Pancreas (tissue), 10 donors: ENCODE measurements around the gene SLC48A1. TPM values are rescaled to one million over a fixed set of nuclear protein-coding genes. Genes with fewer than 3 reads are reported as not detected.

Experiments
- ATAC-seq, 4 donors: fragments of 200-7000 bp; cut with Tn5 transposase; one replicate each; pipeline versions ENCODE4 v1.8.0 to v1.9.1; 2020; ENCODE audit warnings: mild to moderate bottlenecking in 4 of 4, moderate library complexity in 4 of 4
- DNase-seq, 6 donors: peaks; one replicate each; pipeline ENCODE4 v3.0.0-alpha.2; 2020
- FAIRE-seq: peaks from 2 replicates; lab custom pipeline; 2012; peaks lifted over from hg19 to GRCh38; lab: Jason Lieb, UNC
- H3K27ac ChIP-seq, 4 donors: fragments of 200-600 bp; sonication (generic); 1 replicate in 3 of 4; 2 replicates in 1 of 4; pipeline versions ENCODE4 v1.5.0 to v1.8.0; 2020
- H3K27me3 ChIP-seq, 4 donors: fragments of 200-600 bp; one replicate each; pipeline ENCODE4 v1.8.0; 2021
- H3K36me3 ChIP-seq, 3 donors: fragments of 200-600 bp; sonication (generic) in 1 of 3; one replicate each; pipeline versions ENCODE4 v1.5.0 to v1.8.0; 2020 to 2021
- H3K4me1 ChIP-seq, 3 donors: fragments of 200-600 bp; one replicate each; pipeline ENCODE4 v1.8.0; 2021
- H3K4me3 ChIP-seq, 4 donors: fragments of 200-600 bp; sonication (generic) in 2 of 4; one replicate each; pipeline versions ENCODE4 v1.5.0 to v1.8.0; 2020 to 2021
- H3K9me3 ChIP-seq, 4 donors: fragments of 200-600 bp; one replicate each; pipeline ENCODE4 v1.8.0; 2021
- WGBS, 2 donors: extraction: QIAGEN DNeasy Blood & Tissue Kit; methylation state at CpG; one replicate each; pipeline ENCODE4 v1.1.7; 2013; 5-methylcytosine and 5-hydroxymethylcytosine counted together
- intact Hi-C, 3 donors: fragments of 100-400 bp; cut with DNase I; formaldehyde crosslinking; loops; one replicate each; pipeline versions ENCODE4 v1.11.1 to v1.14.2; 2022
- polyA plus RNA-seq, 2 donors: library from polyadenylated mRNA; stranded (reverse); fragments of 200-250 nt; gene quantifications; one replicate each; pipeline ENCODE4 v1.2.3, GENCODE V29; 2013
- total RNA-seq, 6 donors: library from RNA; stranded (reverse); fragmentation: NEBNext Ultra II Directional in 4 of 6; extraction: Animal tissue kit (Norgen Biotek cat#: 25700) in 4 of 6; gene quantifications; one replicate each; pipeline versions ENCODE4 v1.2.1 to v1.2.4, GENCODE V29; 2021 to 2023
- TF ChIP-seq, protein P1 (sequence below), 4 donors: fragments of 200-600 bp; sonication (generic) in 3 of 4; IDR thresholded peaks; one replicate each; pipeline versions ENCODE4 v1.5.0 to v1.8.0; 2021; ENCODE audit warnings: antibody characterized with exemption in 4 of 4
- donor health status: healthy with polysubstance abuse.
- donor health status: DM: no; HTN: no; CAD: no; lungs with moderate emphysema.
- donor health status: DM: no; HTN: no; CAD: no.
- donor health status: control.
- donor health status: control.
- donor health status: Bipolar disorder and iron deficiency.
- donor health status: DM: yes; HTN: yes; CAD: no.
- donor health status: DM: no; HTN: no; CAD: no.
- donor health status: DM: no; HTN: no; CAD: no.
- donor health status: DM: yes; HTN: yes; CAD: no.

SLC48A1 gene
- total and polyA plus RNA-seq, 8 donors: 12.2 to 17.2 (median 13.8) TPM

DNA sequence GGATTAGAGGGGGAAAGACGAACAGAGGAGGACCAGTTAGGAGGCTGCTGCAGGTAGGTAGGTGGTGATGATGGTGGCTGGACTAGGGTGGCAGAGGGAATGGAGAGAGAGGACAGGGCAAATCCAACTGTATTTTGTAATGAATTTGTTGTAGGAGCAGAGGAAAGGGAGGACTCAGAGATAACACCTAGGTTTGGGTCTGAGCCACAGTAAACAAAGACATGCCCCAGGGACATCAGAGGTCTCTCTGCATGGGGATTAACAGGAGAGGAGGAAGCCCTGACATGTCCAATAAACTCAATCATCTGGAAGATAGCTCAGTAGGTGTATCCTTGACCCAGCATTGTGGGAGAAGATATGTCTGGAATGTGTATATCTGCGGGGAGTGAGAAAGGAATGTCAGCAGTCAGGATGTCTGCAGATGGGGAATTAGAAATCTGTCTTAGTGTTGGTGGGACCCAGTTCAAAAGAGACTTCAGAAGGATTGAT, 4.7 kb upstream of the SLC48A1 start:
- H3K36me3 ChIP-seq: no peaks in the 10 kb centered on the region
- H3K9me3 ChIP-seq: no peaks in the 10 kb centered on the region
- TF ChIP-seq, protein P1, sequence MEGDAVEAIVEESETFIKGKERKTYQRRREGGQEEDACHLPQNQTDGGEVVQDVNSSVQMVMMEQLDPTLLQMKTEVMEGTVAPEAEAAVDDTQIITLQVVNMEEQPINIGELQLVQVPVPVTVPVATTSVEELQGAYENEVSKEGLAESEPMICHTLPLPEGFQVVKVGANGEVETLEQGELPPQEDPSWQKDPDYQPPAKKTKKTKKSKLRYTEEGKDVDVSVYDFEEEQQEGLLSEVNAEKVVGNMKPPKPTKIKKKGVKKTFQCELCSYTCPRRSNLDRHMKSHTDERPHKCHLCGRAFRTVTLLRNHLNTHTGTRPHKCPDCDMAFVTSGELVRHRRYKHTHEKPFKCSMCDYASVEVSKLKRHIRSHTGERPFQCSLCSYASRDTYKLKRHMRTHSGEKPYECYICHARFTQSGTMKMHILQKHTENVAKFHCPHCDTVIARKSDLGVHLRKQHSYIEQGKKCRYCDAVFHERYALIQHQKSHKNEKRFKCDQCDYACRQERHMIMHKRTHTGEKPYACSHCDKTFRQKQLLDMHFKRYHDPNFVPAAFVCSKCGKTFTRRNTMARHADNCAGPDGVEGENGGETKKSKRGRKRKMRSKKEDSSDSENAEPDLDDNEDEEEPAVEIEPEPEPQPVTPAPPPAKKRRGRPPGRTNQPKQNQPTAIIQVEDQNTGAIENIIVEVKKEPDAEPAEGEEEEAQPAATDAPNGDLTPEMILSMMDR (IDR thresholded peaks at IDR 0.05): no peak
- intact Hi-C loops: no loop called here
- peaks cover 0 to 4% (median 0%) of the 10 kb centered on the region in 3 donors for H3K4me1 ChIP-seq
- ATAC-seq: no peak
- no peak for DNase-seq
- no peak for FAIRE-seq
- no peak overlapping the region for H3K27ac ChIP-seq
- 36% methylated on average over 2 of the region's 2 CpGs for WGBS, 2 donors
- H3K27me3 ChIP-seq: no peaks in the 10 kb centered on the region
- no peak overlapping the region for H3K4me3 ChIP-seq

DNA sequence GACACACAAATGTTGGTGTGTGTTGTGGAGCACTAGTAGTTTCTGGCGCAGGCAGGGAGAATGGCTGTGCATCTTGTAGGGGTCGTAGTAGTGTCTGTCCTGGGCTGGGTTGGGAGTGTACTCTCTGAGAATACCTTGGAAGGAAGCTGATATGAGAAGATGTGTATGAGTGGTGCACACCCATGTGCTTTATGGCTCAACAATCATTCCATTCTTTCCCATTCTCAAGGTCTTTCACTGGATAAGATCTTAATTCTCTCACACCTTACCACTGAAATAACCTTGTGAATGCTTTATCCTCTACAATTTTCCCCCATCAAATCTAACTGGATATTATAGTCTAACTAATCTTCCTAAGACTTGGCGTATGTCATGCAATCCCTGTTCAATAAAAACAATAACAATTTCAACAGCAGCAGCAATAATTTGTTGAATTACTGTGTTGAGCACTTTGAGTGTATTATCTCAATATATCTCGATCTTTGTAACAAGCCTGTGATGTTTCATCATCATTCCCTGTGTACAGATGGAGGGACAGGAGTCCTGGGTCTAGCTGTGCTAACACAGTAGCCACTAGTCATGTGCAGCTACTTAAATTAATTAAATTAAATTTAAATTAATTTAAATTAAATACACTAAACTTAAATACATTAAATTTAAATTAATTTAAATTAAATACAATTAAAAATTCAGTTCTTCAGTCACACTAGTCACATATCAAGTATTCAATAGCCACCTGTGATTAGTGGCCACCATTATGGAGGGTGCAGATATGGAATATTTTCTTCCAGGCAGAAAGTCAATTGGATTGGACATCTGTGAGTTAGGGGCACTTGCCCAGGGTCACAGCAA, 3.6 kb upstream of the SLC48A1 start:
- WGBS, 2 donors: 72 to 81% methylated on average over 4 of the region's 4 CpGs
- Histone ChIP-seq H3K36me3 (no peaks in the 10 kb centered on the region), H3K27me3 (no peaks in the 10 kb centered on the region), H3K4me1 (peaks cover 0 to 11% (median 0%) of the 10 kb centered on the region in 3 donors), H3K4me3 (no peak overlapping the region), H3K9me3 (no peaks in the 10 kb centered on the region), H3K27ac (no peak overlapping the region)
- intact Hi-C loops: loop anchor here in 1 of 3 donors (10.0 kb wide), 1 partner anchor 55 kb away; no protein-coding TSS in a partner anchor
- FAIRE-seq: no peak
- ATAC-seq: no peak
- TF ChIP-seq, protein P1 (IDR thresholded peaks at IDR 0.05): no peak
- DNase-seq: no peak

DNA sequence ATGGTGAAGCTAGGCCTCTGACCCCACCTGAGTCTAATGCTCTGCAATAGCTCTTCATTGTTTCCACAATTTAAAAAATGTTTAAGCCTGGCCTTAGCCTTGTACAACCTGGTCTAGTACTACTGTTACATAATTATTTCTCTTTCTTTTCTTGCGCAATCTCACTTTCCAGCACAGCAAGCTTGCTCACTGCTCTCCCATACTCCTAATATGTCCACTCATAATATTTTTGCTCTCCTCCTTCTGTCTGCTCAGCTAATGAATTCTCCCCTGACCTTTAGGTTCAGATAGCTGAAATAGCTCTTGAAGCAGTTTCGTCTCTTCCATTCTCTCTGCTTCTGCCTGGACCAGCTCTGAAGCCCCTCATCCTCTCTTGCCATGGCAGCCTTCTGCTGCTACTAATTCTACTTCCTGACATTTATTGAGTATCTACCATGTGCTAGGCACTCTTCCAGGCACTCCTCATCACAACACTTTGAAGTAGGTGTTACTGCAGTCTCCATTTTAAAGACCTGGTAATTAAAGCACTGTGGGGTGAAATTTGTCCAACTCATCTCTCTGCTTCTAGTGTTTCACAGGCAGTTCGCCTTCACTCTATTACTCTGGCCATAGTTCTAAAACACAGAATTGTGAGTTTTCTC, 2.8 kb upstream of the SLC48A1 start:
- FAIRE-seq (no peak), ATAC-seq (no peak), DNase-seq (no peak)
- Histone ChIP-seq H3K27ac (no peak overlapping the region), H3K9me3 (no peaks in the 10 kb centered on the region), H3K36me3 (no peaks in the 10 kb centered on the region), H3K4me1 (peaks cover 0 to 14% (median 0%) of the 10 kb centered on the region in 3 donors), H3K27me3 (no peaks in the 10 kb centered on the region), H3K4me3 (no peak overlapping the region)
- 83 to 84% methylated on average over 3 of the region's 3 CpGs for WGBS, 2 donors
- TF ChIP-seq, protein P1 (IDR thresholded peaks at IDR 0.05): no peak
- intact Hi-C loops: loop anchor here in 1 of 3 donors (10.0 kb wide), 1 partner anchor 55 kb away; no protein-coding TSS in a partner anchor

DNA sequence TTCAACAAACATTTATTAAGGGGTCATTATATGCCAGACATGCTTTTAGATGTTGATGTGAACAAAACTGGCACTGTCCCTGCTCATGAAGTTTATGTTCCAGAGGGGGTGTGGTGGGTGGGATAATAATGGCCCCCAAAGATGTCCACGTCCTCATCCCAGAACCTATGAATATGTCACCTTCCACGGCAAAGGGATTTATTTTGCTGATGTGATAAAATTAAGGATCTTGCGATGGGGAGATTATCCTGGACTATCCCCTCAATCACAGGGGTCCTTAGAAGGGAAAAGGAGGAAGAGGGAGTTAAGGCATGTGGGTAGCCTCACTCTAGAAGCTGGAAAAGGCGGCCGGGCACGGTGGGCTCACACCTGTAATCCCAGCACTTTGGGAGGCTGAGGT, 1.7 kb upstream of the SLC48A1 start:
- intact Hi-C loops: loop anchor here in 1 of 3 donors (10.0 kb wide), 1 partner anchor 57 kb away; no protein-coding TSS in a partner anchor
- 81 to 84% methylated on average over 6 of the region's 6 CpGs for WGBS, 2 donors
- TF ChIP-seq, protein P1 (IDR thresholded peaks at IDR 0.05): no peak
- Histone ChIP-seq H3K27me3 (no peaks in the 10 kb centered on the region), H3K27ac (no peak overlapping the region), H3K9me3 (no peaks in the 10 kb centered on the region), H3K4me3 (no peak overlapping the region), H3K36me3 (no peaks in the 10 kb centered on the region), H3K4me1 (peaks cover 0 to 16% (median 0%) of the 10 kb centered on the region in 3 donors)
- FAIRE-seq: no peak
- ATAC-seq: no peak
- DNase-seq: no peak
